ENCODE data around the gene SULT1A2. TPM values are rescaled to one million over a fixed set of nuclear protein-coding genes. Genes with fewer than 3 reads are reported as not detected.
A peak's percentile ranks its signal among the peaks of the same experiment; 100 is the strongest.
"Not testable (repeated sequence)": the region's sequence is repeated elsewhere in the genome, so short reads cannot be mapped to it uniquely, and the experiment has no call there.

SULT1A2 gene
- total RNA-seq, 2 donors from 2014 or later = 1.3 to 2.3 TPM

GRCh38 chr16:28546626-28547025, 50.2 kb downstream of the SULT1A2 start:
- Histone ChIP-seq H3K27ac (no peak overlapping the region), H3K27me3 (no peaks in the 10 kb centered on the region), H3K9me3 (no peaks in the 10 kb centered on the region), H3K4me3 (no peak overlapping the region), H3K36me3 (replicated peaks in 1 of 2; ENCODE audit: insufficient read depth in 1 of 2, low read depth in 2 of 2) (no peaks in the 10 kb centered on the region), H3K4me1 (no peaks in the 10 kb centered on the region)
- TF ChIP-seq POLR2A (IDR thresholded peaks at IDR 0.05) (no peak), CTCF (IDR thresholded peaks at IDR 0.05) (no peak)
- intact Hi-C loops (cut with DNase I) = no loop called here
- WGBS, 2 donors = 77 to 83% methylated on average over 7 of the region's 7 CpGs
- ATAC-seq = no peak
- DNase-seq = no peak

GRCh38 chr16:28545964-28546363, 50.9 kb downstream of the SULT1A2 start:
- H3K4me3 ChIP-seq; H3K36me3 ChIP-seq (replicated peaks in 1 of 2; ENCODE audit: insufficient read depth in 1 of 2, low read depth in 2 of 2); H3K4me1 ChIP-seq; H3K9me3 ChIP-seq; ATAC-seq; intact Hi-C loops (cut with DNase I); H3K27ac ChIP-seq; DNase-seq; H3K27me3 ChIP-seq: not testable (repeated sequence)
- 78 to 92% methylated on average over 7 of the region's 7 CpGs for WGBS, 2 donors

GRCh38 chr16:28544998-28545397, 51.9 kb downstream of the SULT1A2 start:
- H3K27me3 ChIP-seq = no peaks in the 10 kb centered on the region
- 88% methylated on average over 3 of the region's 3 CpGs for WGBS, 2 donors
- intact Hi-C loops (cut with DNase I) = no loop called here

GRCh38 chr16:28543072-28543471, 53.8 kb downstream of the SULT1A2 start:
- DNase-seq (peak in 3 of 4 donors; percentile 31 to 72 (median 41)), ATAC-seq (no peak)
- intact Hi-C loops (cut with DNase I) = no loop called here
- H3K27ac ChIP-seq = peak overlapping the region in 1 of 4 donors; percentile 67
- H3K36me3 ChIP-seq (replicated peaks in 1 of 2; ENCODE audit: insufficient read depth in 1 of 2, low read depth in 2 of 2) = no peaks in the 10 kb centered on the region
- H3K4me3 ChIP-seq = no peak overlapping the region
- H3K4me1 ChIP-seq = peaks cover 26% of the 10 kb centered on the region
- no peak for TF ChIP-seq CTCF (IDR thresholded peaks at IDR 0.05)
- no peak for TF ChIP-seq POLR2A (IDR thresholded peaks at IDR 0.05)
- no peaks in the 10 kb centered on the region for H3K27me3 ChIP-seq
- WGBS, 2 donors = 38 to 65% methylated on average over 7 of the region's 7 CpGs
- H3K9me3 ChIP-seq = no peaks in the 10 kb centered on the region

More at GRCh38 chr16:28544998-28545397, 51.9 kb downstream of the SULT1A2 start:
- TF ChIP-seq CTCF (IDR thresholded peaks at IDR 0.05) (no peak), POLR2A (IDR thresholded peaks at IDR 0.05) (no peak)
- ATAC-seq (no peak), DNase-seq (no peak)
- H3K36me3 ChIP-seq (replicated peaks in 1 of 2; ENCODE audit: insufficient read depth in 1 of 2, low read depth in 2 of 2) = no peaks in the 10 kb centered on the region
- H3K4me1 ChIP-seq = peaks cover 13% of the 10 kb centered on the region
- H3K9me3 ChIP-seq = no peaks in the 10 kb centered on the region
- H3K27ac ChIP-seq = no peak overlapping the region
- H3K4me3 ChIP-seq = no peak overlapping the region

GRCh38 chr16:28542646-28543045, 54.2 kb downstream of the SULT1A2 start:
- intact Hi-C loops (cut with DNase I) = no loop called here
- Histone ChIP-seq H3K36me3 (replicated peaks in 1 of 2; ENCODE audit: insufficient read depth in 1 of 2, low read depth in 2 of 2) (no peaks in the 10 kb centered on the region), H3K4me1 (peaks cover 26% of the 10 kb centered on the region), H3K4me3 (no peak overlapping the region), H3K9me3 (no peaks in the 10 kb centered on the region), H3K27ac (peak overlapping the region in 1 of 4 donors; percentile 67), H3K27me3 (no peaks in the 10 kb centered on the region)
- ATAC-seq (no peak), DNase-seq (no peak)
- WGBS, 2 donors = 70 to 86% methylated on average over 7 of the region's 7 CpGs
- no peak for TF ChIP-seq POLR2A (IDR thresholded peaks at IDR 0.05)
- no peak for TF ChIP-seq CTCF (IDR thresholded peaks at IDR 0.05)

Other genes starting within 250 kb of the SULT1A2 start
- gene NPIPB6, start 233.5 kb downstream of the SULT1A2 start, total RNA-seq = 10 to 100 TPM in 1 of 2 donors, not detected in 1; 13.8 TPM
- 100 to 1,000 TPM in 1 of 2 donors, 10 to 100 TPM in 1; 94.2 to 157 TPM for gene EIF3CL, start 193.2 kb downstream of the SULT1A2 start, total RNA-seq
- not detected for gene NPIPB7, start 124.7 kb downstream of the SULT1A2 start, total RNA-seq
- 10 to 100 TPM; 28.0 to 29.6 TPM for gene CLN3, start 105.0 kb downstream of the SULT1A2 start, total RNA-seq
- 1 to 10 TPM; 1.0 to 2.0 TPM for gene APOBR, start 102.4 kb downstream of the SULT1A2 start, total RNA-seq
- not detected for gene IL27, start 90.2 kb downstream of the SULT1A2 start, total RNA-seq
- 10 to 100 TPM; 32.0 to 92.4 TPM for gene NUPR1, start 58.1 kb downstream of the SULT1A2 start, total RNA-seq
- 10 to 100 TPM; 25.2 to 30.7 TPM for gene SGF29, start 43.1 kb downstream of the SULT1A2 start, total RNA-seq
- 10 to 100 TPM; 26.7 to 35.6 TPM for gene SULT1A1, start 13.0 kb upstream of the SULT1A2 start, total RNA-seq
- gene NPIPB8, start 41.0 kb upstream of the SULT1A2 start, total RNA-seq = under 1 TPM in 1 of 2 donors, not detected in 1; 0.52 TPM
- gene EIF3C, start 114.4 kb upstream of the SULT1A2 start, total RNA-seq = 100 to 1,000 TPM; 145 to 314 TPM
- 1 to 10 TPM in 1 of 2 donors, not detected in 1; 6.7 TPM for gene NPIPB9, start 154.7 kb upstream of the SULT1A2 start, total RNA-seq
- 100 to 1,000 TPM in 1 of 2 donors, 10 to 100 TPM in 1; 40.2 to 129 TPM for gene ATXN2L, start 225.9 kb upstream of the SULT1A2 start, total RNA-seq
- 100 to 1,000 TPM in 1 of 2 donors, 10 to 100 TPM in 1; 93.4 to 103 TPM for gene TUFM, start 249.3 kb upstream of the SULT1A2 start, total RNA-seq

All from body of pancreas (tissue), 4 donors.